Brain microvascular endothelial cell (primary cell): ENCODE measurements around the gene MEST.

ENCODE experiments used
- DNase-seq: peaks from one replicate; pipeline ENCODE4 v3.0.0-alpha.2; 2020
- H3K27ac ChIP-seq: fragments of 250-450 bp; sonication (Bioruptor Pico); 2 replicates; pipeline ENCODE4 v1.5.1; 2020; ENCODE audit warnings: mild to moderate bottlenecking, moderate library complexity
- H3K27me3 ChIP-seq: fragments of 250-450 bp; sonication (Bioruptor Pico); replicated peaks from 2 replicates; pipeline ENCODE4 v1.5.1; 2020; ENCODE audit warnings: mild to moderate bottlenecking
- H3K36me3 ChIP-seq: fragments of 250-450 bp; sonication (Bioruptor Pico); replicated peaks from 2 replicates; pipeline ENCODE4 v1.5.1; 2020; ENCODE audit warnings: mild to moderate bottlenecking
- H3K4me3 ChIP-seq: 2 replicates; pipeline ENCODE4 v1.5.1; 2011; ENCODE audit warnings: low read depth, mild to moderate bottlenecking, control low read depth, low read length, moderate library complexity
- CTCF ChIP-seq: IDR thresholded peaks from 2 replicates; pipeline ENCODE4 v1.5.1; 2011; ENCODE audit warnings: low read depth, mild to moderate bottlenecking, moderate library complexity, low read length, control low read depth, inconsistent platforms; ENCODE audit errors: missing control alignments
- in situ Hi-C: cut with HindIII; loops from 2 replicates; pipeline ENCODE4 v1.10.0; 2017; ENCODE audit warnings: low sequenced_read_pairs, low pct_ligation_motif_present

MEST gene

GRCh38 chr7:130452951-130453350 lies 38.9 kb upstream of the MEST start:
- Histone ChIP-seq H3K4me3 (no peak overlapping the region), H3K27ac (no peak overlapping the region), H3K27me3 (no peaks in the 10 kb centered on the region), H3K36me3 (no peaks in the 10 kb centered on the region)
- in situ Hi-C loops: no loop called here
- no peak for TF ChIP-seq CTCF
- DNase-seq: no peak

- Histone ChIP-seq H3K27ac (no peak overlapping the region), H3K4me3 (no peak overlapping the region), H3K36me3 (no peaks in the 10 kb centered on the region), H3K27me3 (no peaks in the 10 kb centered on the region)
- DNase-seq: no peak
- no peak for TF ChIP-seq CTCF
- in situ Hi-C loops: no loop called here
Measured at GRCh38 chr7:130454959-130455358, 36.9 kb upstream of the MEST start.

- no peaks in the 10 kb centered on the region for H3K36me3 ChIP-seq
- no peaks in the 10 kb centered on the region for H3K27me3 ChIP-seq
- no peak for DNase-seq
- no peak overlapping the region for H3K4me3 ChIP-seq
- no peak for TF ChIP-seq CTCF
- H3K27ac ChIP-seq: no peak overlapping the region
- in situ Hi-C loops: no loop called here
Measured at GRCh38 chr7:130458257-130458656, 33.6 kb upstream of the MEST start.

GRCh38 chr7:130461272-130461671 lies 30.6 kb upstream of the MEST start:
- in situ Hi-C loops: no loop called here
- Histone ChIP-seq H3K27me3 (no peaks in the 10 kb centered on the region), H3K36me3 (no peaks in the 10 kb centered on the region), H3K4me3 (no peak overlapping the region), H3K27ac (no peak overlapping the region)
- DNase-seq: no peak
- TF ChIP-seq CTCF: no peak

GRCh38 chr7:130463553-130464434 lies 28.1 kb upstream of the MEST start:
- DNase-seq: no peak
- Histone ChIP-seq H3K4me3 (no peak overlapping the region), H3K27ac (no peak overlapping the region), H3K27me3 (no peaks in the 10 kb centered on the region), H3K36me3 (no peaks in the 10 kb centered on the region)
- no peak for TF ChIP-seq CTCF
- in situ Hi-C loops: no loop called here

GRCh38 chr7:130468612-130469011 lies 23.3 kb upstream of the MEST start:
- Histone ChIP-seq H3K4me3 (no peak overlapping the region), H3K36me3 (no peaks in the 10 kb centered on the region), H3K27ac (no peak overlapping the region), H3K27me3 (no peaks in the 10 kb centered on the region)
- in situ Hi-C loops: no loop called here
- no peak for TF ChIP-seq CTCF
- DNase-seq: no peak
